ENCODE data around the gene ABCF2. TPM values are rescaled to one million over a fixed set of nuclear protein-coding genes. Genes with fewer than 3 reads are reported as not detected.

The ABCF2 gene
- total RNA-seq, 1 experiment from 2014 or later = 55.5 TPM

DNA sequence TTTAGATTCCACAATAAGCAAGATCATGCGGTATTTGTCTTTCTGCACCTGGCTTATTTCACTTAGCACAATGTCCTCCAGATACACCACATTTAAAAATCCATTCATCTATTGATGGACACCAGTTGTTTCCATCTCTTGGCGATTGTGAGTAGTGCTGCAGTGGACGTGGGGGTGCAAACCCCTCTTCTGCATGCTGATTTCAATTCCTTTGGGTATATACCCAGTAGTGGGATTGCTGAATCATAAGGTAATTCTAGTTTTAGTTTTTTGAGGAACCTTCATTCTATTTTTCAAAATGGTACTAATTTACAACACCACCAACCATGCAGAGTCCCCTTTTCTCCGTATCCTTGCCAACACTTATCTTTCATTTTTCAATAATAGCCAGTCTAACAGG lies 38.0 kb downstream of the ABCF2 start:
- H3K9ac ChIP-seq (ENCODE audit: low read length) = no peak overlapping the region
- ChIA-PET CTCF (no interaction called here), POLR2A (ENCODE audit: unreplicated experiment) (no interaction called here)
- H3K27ac ChIP-seq (ENCODE audit: low read length) = no peak overlapping the region
- no peaks in the 10 kb centered on the region for H3K4me1 ChIP-seq (ENCODE audit: insufficient read depth, low read length)
- peaks cover 37% of the 10 kb centered on the region for H3K27me3 ChIP-seq (ENCODE audit: low read length)
- no peak overlapping the region for H3K4me2 ChIP-seq (ENCODE audit: low read length)
- H4K20me1 ChIP-seq (ENCODE audit: low read length) = no peaks in the 10 kb centered on the region
- no peak for ATAC-seq
- no peak overlapping the region for H2AFZ ChIP-seq (ENCODE audit: low read length)
- H3K4me3 ChIP-seq (ENCODE audit: low read length) = no peak overlapping the region
- H3K9me2 ChIP-seq (replicated peaks; ENCODE audit: low read length) = no peaks in the 10 kb centered on the region
- DNase-seq = no peak
- H3K9me3 ChIP-seq (ENCODE audit: low read length) = no peaks in the 10 kb centered on the region
- H3K79me2 ChIP-seq (ENCODE audit: low read length) = no peaks in the 10 kb centered on the region
- TF ChIP-seq EZH2phosphoT487 (IDR thresholded peaks at IDR 0.05; ENCODE audit: borderline replicate concordance, low read length) = no peak
- no peaks in the 10 kb centered on the region for H3F3A ChIP-seq (ENCODE audit: low read length, unreplicated experiment)
- intact Hi-C loops (cut with micrococcal nuclease) = no loop called here
- BruUV-seq (replicated peaks) = no TSS peak
- no peaks in the 10 kb centered on the region for H3K36me3 ChIP-seq (ENCODE audit: low read depth, low read length)

DNA sequence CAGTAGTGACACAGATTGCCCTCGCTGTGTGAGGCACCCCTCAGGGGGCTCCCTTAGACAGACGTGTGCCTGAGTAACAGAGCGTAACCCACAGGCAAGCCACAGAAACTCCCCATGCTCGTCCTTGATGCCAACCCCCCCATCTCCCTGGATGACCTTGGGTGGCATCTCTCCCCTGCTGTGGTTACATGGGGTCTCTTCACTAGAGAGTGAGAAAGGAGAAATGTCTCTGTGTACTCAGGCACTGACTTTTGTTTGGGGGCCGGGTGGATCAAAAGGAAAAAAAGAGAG lies 38.8 kb downstream of the ABCF2 start:
- TF ChIP-seq EZH2phosphoT487 (IDR thresholded peaks at IDR 0.05; ENCODE audit: borderline replicate concordance, low read length) (no peak), EZH2 (IDR thresholded peaks at IDR 0.05; ENCODE audit: low read length, unreplicated experiment) (no peak)
- TF ChIP-seq, protein P1, sequence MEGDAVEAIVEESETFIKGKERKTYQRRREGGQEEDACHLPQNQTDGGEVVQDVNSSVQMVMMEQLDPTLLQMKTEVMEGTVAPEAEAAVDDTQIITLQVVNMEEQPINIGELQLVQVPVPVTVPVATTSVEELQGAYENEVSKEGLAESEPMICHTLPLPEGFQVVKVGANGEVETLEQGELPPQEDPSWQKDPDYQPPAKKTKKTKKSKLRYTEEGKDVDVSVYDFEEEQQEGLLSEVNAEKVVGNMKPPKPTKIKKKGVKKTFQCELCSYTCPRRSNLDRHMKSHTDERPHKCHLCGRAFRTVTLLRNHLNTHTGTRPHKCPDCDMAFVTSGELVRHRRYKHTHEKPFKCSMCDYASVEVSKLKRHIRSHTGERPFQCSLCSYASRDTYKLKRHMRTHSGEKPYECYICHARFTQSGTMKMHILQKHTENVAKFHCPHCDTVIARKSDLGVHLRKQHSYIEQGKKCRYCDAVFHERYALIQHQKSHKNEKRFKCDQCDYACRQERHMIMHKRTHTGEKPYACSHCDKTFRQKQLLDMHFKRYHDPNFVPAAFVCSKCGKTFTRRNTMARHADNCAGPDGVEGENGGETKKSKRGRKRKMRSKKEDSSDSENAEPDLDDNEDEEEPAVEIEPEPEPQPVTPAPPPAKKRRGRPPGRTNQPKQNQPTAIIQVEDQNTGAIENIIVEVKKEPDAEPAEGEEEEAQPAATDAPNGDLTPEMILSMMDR (conservative IDR thresholded peaks at IDR 0.05; ENCODE audit: low read depth, low read length) = no peak
- POLR2A ChIA-PET (ENCODE audit: unreplicated experiment) = interaction anchor here (0.5 kb wide), 1 partner anchor 25 kb away, joined by 7 read pairs; no protein-coding TSS in a partner anchor
- Histone ChIP-seq H4K20me1 (ENCODE audit: low read length) (no peaks in the 10 kb centered on the region), H3K9me2 (replicated peaks; ENCODE audit: low read length) (no peaks in the 10 kb centered on the region), H3K79me2 (ENCODE audit: low read length) (no peaks in the 10 kb centered on the region), H3K36me3 (ENCODE audit: low read depth, low read length) (no peaks in the 10 kb centered on the region), H3F3A (ENCODE audit: low read length, unreplicated experiment) (no peaks in the 10 kb centered on the region), H3K4me3 (ENCODE audit: low read length) (no peak overlapping the region), H3K4me1 (ENCODE audit: insufficient read depth, low read length) (no peaks in the 10 kb centered on the region), H3K9me3 (ENCODE audit: low read length) (no peaks in the 10 kb centered on the region), H3K4me2 (ENCODE audit: low read length) (no peak overlapping the region), H3K27ac (ENCODE audit: low read length) (no peak overlapping the region), H3K27me3 (ENCODE audit: low read length) (peaks cover 37% of the 10 kb centered on the region), H3K9ac (ENCODE audit: low read length) (no peak overlapping the region), H2AFZ (ENCODE audit: low read length) (no peak overlapping the region)
- intact Hi-C loops (cut with micrococcal nuclease) = no loop called here
- no peak for DNase-seq
- BruUV-seq (replicated peaks) = no TSS peak
- CTCF ChIA-PET = no interaction called here
- no peak for ATAC-seq

DNA sequence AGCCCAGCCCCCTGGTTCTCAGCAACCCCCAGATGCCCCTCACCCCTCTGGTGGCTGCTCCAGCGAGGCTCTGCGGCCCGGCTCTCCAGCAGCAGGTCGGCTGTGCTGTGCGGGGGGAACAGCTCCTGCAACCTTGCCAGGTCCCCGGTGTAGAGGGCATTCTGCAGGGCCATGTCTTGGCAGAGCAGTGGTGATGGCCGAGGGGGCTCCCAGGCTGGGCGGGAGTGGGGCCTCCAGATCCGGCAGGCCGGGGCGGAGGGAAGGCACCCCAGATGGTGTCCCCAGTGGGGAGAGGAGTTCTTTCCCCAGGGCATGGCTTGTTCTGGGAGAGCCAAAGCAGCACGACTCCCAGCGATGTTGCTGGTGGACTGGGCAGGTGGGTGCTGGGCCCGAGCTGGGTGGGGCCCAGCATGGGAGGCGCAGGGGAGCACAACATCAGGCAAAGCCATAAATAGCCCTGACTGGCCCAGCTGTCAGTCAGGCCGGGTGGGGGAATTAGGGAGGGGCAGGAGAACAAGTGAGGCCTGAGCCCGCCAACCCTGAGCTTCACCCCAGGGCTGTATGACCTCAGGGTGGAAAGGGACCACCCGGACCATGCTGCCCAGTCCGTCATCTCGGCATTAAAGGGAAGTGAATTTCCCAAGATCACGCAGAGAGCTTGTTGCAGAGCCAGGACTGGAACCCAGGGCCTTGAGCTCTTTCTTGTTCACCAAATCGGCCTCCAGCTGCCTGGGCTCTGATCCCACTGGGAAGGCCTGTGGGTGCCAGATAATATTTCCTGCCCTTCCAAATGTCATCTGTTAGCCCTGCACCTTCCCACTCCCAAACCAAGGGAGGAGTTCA lies 39.4 kb downstream of the ABCF2 start:
- ChIA-PET POLR2A (ENCODE audit: unreplicated experiment) (interaction anchor here (0.5 kb wide), 1 partner anchor 26 kb away, joined by 7 read pairs; no protein-coding TSS in a partner anchor), CTCF (no interaction called here)
- Histone ChIP-seq H3K27ac (ENCODE audit: low read length) (no peak overlapping the region), H3K9me2 (replicated peaks; ENCODE audit: low read length) (no peaks in the 10 kb centered on the region), H3K79me2 (ENCODE audit: low read length) (no peaks in the 10 kb centered on the region), H2AFZ (ENCODE audit: low read length) (no peak overlapping the region), H3K9ac (ENCODE audit: low read length) (no peak overlapping the region), H3K27me3 (ENCODE audit: low read length) (peaks cover 38% of the 10 kb centered on the region), H3K4me1 (ENCODE audit: insufficient read depth, low read length) (no peaks in the 10 kb centered on the region), H3K4me2 (ENCODE audit: low read length) (no peak overlapping the region), H3F3A (ENCODE audit: low read length, unreplicated experiment) (no peaks in the 10 kb centered on the region), H4K20me1 (ENCODE audit: low read length) (no peaks in the 10 kb centered on the region), H3K9me3 (ENCODE audit: low read length) (no peaks in the 10 kb centered on the region), H3K4me3 (ENCODE audit: low read length) (no peak overlapping the region), H3K36me3 (ENCODE audit: low read depth, low read length) (no peaks in the 10 kb centered on the region)
- no TSS peak for BruUV-seq (replicated peaks)
- TF ChIP-seq, protein P1 (conservative IDR thresholded peaks at IDR 0.05; ENCODE audit: low read depth, low read length) = no peak
- TF ChIP-seq EZH2phosphoT487 (IDR thresholded peaks at IDR 0.05; ENCODE audit: borderline replicate concordance, low read length) = no peak
- no peak for TF ChIP-seq EZH2 (IDR thresholded peaks at IDR 0.05; ENCODE audit: low read length, unreplicated experiment)
- DNase-seq (no peak), ATAC-seq (no peak)
- intact Hi-C loops (cut with micrococcal nuclease) = no loop called here

All from PC-3 (cell line).